Astrocyte (in vitro differentiated cells and primary cell): ENCODE data around the gene CRADD.

Experiments
- CTCF ChIP-seq: IDR thresholded peaks from 2 replicates; pipeline ENCODE4 v1.5.1; 2011; ENCODE audit warnings: low read depth, mild to moderate bottlenecking, inconsistent platforms, low read length, moderate library complexity; ENCODE audit not compliant: insufficient read depth
- EZH2 ChIP-seq: IDR thresholded peaks from 2 replicates; pipeline ENCODE4 v1.6.1; 2012; ENCODE audit warnings: mild to moderate bottlenecking, low read length, inconsistent platforms; ENCODE audit not compliant: insufficient read depth

GRCh38 chr12:93865751-93866150 lies 188.6 kb downstream of the CRADD start:
- TF ChIP-seq CTCF: no peak
- TF ChIP-seq EZH2: no peak
